ENCODE data around the gene HINFP. TPM values are rescaled to one million over a fixed set of nuclear protein-coding genes. Genes with fewer than 3 reads are reported as not detected.

HINFP gene
- total RNA-seq, 3 donors from 2014 or later = 17.9 to 29.6 (median 29.2) TPM

DNA sequence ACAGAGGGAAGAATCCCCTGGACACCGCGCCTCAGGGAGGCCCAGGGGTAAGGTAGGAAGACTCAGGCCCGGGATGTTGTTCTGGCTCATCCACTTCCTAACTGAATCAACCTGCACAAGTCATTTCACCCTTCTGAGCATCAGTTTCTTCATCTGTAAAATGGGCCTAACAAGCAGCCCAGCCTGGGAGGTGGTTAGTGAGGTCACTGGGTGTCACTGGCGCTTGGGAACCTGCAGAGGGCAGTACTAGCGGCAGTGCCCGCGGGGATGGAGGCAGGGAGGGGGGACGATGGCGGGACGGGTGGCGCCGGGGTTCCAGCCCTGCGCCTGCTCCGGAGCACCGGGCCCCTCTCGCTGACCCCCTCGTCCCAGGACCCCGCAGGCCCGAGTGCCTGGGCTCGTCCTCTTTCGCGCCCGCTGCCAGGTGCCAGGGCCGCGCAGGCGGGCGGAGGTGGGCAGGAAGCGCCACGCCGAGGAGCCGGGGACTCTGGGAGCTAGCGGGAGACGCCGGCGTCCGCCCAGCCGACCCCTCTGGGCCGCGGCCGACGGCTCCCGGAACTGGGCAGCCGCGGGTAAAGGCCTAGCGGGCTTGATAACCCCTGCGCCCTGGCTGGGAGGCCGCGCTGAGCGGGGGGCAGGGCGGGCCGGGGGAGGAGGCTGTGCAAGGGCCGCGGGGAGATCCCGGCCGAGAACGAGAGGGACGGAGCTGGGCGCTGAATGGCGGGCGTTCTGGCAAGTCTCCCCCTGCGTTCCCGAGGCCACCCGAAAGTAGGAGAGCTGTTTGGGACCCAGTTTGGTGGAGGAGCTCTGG lies 47.3 kb downstream of the HINFP start, which contains the start of gene NLRX1:
Gene NLRX1 (plus strand): TSS at position 255 of the 811 bp plus-strand sequence. CDS start 2,679 bp downstream, outside the sequence.
- H3K9me3 ChIP-seq = no peaks in the 10 kb centered on the region
- no peak for TF ChIP-seq POLR2A (IDR thresholded peaks at IDR 0.05)
- TF ChIP-seq, protein P1, sequence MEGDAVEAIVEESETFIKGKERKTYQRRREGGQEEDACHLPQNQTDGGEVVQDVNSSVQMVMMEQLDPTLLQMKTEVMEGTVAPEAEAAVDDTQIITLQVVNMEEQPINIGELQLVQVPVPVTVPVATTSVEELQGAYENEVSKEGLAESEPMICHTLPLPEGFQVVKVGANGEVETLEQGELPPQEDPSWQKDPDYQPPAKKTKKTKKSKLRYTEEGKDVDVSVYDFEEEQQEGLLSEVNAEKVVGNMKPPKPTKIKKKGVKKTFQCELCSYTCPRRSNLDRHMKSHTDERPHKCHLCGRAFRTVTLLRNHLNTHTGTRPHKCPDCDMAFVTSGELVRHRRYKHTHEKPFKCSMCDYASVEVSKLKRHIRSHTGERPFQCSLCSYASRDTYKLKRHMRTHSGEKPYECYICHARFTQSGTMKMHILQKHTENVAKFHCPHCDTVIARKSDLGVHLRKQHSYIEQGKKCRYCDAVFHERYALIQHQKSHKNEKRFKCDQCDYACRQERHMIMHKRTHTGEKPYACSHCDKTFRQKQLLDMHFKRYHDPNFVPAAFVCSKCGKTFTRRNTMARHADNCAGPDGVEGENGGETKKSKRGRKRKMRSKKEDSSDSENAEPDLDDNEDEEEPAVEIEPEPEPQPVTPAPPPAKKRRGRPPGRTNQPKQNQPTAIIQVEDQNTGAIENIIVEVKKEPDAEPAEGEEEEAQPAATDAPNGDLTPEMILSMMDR (IDR thresholded peaks at IDR 0.05) = peak; percentile 66 to 91 (median 81)
- TF ChIP-seq POLR2AphosphoS5 (IDR thresholded peaks at IDR 0.05) = peak; percentile 21 to 68 (median 58)

DNA sequence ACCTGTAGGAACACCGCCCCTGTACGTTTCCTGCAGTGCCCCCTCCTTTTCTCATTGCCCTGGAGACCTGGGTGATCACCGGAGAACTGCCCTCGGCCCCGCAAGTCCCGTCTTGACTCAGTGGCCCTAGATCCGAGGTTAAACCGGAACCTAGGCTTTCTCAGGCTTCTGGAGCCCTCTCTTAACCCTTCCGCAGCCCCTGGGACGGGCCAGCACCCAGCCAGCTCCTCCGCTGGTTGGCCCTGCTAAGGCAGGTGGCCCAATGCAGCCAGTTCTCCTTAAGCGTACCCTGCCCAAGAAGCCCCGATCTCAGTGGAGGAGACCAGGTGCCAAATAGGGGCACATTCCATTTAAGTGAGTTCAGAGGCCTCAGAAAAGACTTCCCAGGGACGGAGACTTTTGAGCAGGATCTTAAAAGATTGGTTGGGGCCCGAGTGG lies 47.9 kb downstream of the HINFP start:
- H3K27me3 ChIP-seq = no peaks in the 10 kb centered on the region
- peak in 1 of 2 donors; percentile 65 for DNase-seq (ENCODE audit: low spot score in 2 of 2)
- intact Hi-C loops (cut with DNase I; ENCODE audit: low total_unique reads) = no loop called here

More for the DNA sequence above, 47.3 kb downstream of the HINFP start, which contains the start of gene NLRX1:
- H3K4me3 ChIP-seq = peak within 1 kb of the TSS; percentile 80 to 96 (median 87)
- H3K27ac ChIP-seq = peak within 1 kb of the TSS; percentile 95 to 98
- no peaks in the 10 kb centered on the region for H3K4me1 ChIP-seq
- intact Hi-C loops (cut with DNase I; ENCODE audit: low total_unique reads) = no loop called here
- H3K36me3 ChIP-seq = no peaks in the 10 kb centered on the region
- peak; percentile 73 to 88 for DNase-seq (ENCODE audit: low spot score in 2 of 2)
- no peaks in the 10 kb centered on the region for H3K27me3 ChIP-seq

DNA sequence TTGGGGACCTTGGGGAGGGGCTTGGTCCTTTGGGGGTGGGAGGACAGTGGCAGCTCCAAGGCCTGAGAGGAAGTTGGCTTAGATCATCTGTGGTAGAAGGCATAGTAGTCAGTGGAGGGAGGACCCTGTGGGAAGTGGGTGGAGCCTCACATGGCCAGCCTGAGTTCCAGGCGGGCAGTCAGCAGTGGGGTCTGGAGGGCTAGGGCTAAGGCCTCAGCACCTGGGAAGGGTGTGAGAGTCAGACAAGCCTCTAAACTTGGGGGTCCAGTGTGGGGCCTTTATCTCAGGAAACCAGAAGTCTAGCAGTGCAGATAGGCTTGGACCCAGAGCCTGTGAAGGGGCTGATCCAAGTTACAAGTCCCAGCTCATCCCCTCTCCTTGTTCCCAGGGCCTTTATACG lies 51.1 kb downstream of the HINFP start:
- H3K36me3 ChIP-seq = no peaks in the 10 kb centered on the region
- no peaks in the 10 kb centered on the region for H3K9me3 ChIP-seq
- no peak for TF ChIP-seq POLR2A (IDR thresholded peaks at IDR 0.05)
- TF ChIP-seq, protein P1 (IDR thresholded peaks at IDR 0.05) = no peak
- no peak for TF ChIP-seq POLR2AphosphoS5 (IDR thresholded peaks at IDR 0.05)
- no peak overlapping the region for H3K27ac ChIP-seq
- H3K4me1 ChIP-seq = no peaks in the 10 kb centered on the region
- intact Hi-C loops (cut with DNase I; ENCODE audit: low total_unique reads) = no loop called here
- H3K27me3 ChIP-seq = no peaks in the 10 kb centered on the region
- H3K4me3 ChIP-seq = no peak overlapping the region
- no peak for DNase-seq (ENCODE audit: low spot score in 2 of 2)

More for the DNA sequence above, 47.9 kb downstream of the HINFP start:
- Histone ChIP-seq H3K27ac (peak overlapping the region; percentile 95 to 98), H3K4me3 (peak overlapping the region; percentile 80 to 96 (median 87)), H3K4me1 (no peaks in the 10 kb centered on the region), H3K9me3 (no peaks in the 10 kb centered on the region), H3K36me3 (no peaks in the 10 kb centered on the region)
- TF ChIP-seq, protein P1 (IDR thresholded peaks at IDR 0.05) = no peak
- peak in 1 of 3 donors; percentile 21 for TF ChIP-seq POLR2AphosphoS5 (IDR thresholded peaks at IDR 0.05)

DNA sequence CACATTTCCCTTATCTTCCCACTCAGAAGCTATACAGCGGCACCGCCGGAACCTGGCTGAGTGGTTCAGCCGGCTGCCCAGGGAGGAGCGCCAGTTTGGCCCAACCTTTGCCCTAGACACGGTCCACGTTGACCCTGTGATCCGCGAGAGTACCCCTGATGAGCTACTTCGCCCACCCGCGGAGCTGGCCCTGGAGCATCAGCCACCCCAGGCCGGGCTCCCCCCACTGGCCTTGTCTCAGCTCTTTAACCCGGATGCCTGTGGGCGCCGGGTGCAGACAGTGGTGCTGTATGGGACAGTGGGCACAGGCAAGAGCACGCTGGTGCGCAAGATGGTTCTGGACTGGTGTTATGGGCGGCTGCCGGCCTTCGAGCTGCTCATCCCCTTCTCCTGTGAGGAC lies 52.1 kb downstream of the HINFP start:
- H3K27me3 ChIP-seq = no peaks in the 10 kb centered on the region
- TF ChIP-seq POLR2AphosphoS5 (IDR thresholded peaks at IDR 0.05) = no peak
- no peak for TF ChIP-seq POLR2A (IDR thresholded peaks at IDR 0.05)
- TF ChIP-seq, protein P1 (IDR thresholded peaks at IDR 0.05) = no peak
- H3K4me1 ChIP-seq = no peaks in the 10 kb centered on the region
- no peak for DNase-seq (ENCODE audit: low spot score in 2 of 2)
- no peak overlapping the region for H3K27ac ChIP-seq
- no peaks in the 10 kb centered on the region for H3K9me3 ChIP-seq
- no peak overlapping the region for H3K4me3 ChIP-seq
- intact Hi-C loops (cut with DNase I; ENCODE audit: low total_unique reads) = no loop called here
- no peaks in the 10 kb centered on the region for H3K36me3 ChIP-seq

DNA sequence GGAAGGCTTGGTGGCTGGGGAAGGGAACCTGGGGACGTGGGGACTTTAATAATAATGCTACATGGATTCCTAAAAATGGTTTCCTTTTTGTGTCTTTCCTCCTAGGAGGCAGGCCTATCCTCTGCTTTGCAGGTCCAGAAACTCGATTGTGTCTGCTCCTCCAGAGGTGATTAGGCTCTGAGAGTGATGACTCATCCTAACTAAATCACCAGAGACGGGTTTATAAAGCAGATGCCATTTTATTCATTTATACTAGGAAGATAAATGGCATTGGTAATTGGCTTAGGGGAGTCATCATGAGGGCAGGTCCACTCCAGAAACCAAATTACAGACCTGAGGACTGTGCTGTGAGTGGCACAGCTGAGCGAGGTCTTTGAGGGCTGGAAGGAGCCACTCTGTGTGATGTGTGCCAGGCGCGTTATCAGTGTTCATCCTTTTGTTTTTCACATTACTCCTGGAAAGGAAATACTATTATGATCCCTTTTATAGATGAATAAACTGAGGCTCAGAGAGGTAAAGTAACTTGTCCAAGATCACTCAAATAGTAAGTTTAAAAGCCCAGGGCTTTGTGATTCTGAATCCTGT lies 54.2 kb downstream of the HINFP start:
- Histone ChIP-seq H3K36me3 (no peaks in the 10 kb centered on the region), H3K9me3 (no peaks in the 10 kb centered on the region), H3K27me3 (no peaks in the 10 kb centered on the region), H3K4me1 (no peaks in the 10 kb centered on the region), H3K27ac (no peak overlapping the region), H3K4me3 (no peak overlapping the region)
- intact Hi-C loops (cut with DNase I; ENCODE audit: low total_unique reads) = no loop called here
- TF ChIP-seq POLR2A (IDR thresholded peaks at IDR 0.05) = no peak
- TF ChIP-seq, protein P1 (IDR thresholded peaks at IDR 0.05) = no peak
- TF ChIP-seq POLR2AphosphoS5 (IDR thresholded peaks at IDR 0.05) = no peak
- no peak for DNase-seq (ENCODE audit: low spot score in 2 of 2)

Data from breast epithelium (tissue), 4 donors.